AG20443 (cell line): ENCODE results near the gene TMEM129.
A peak's percentile ranks its signal among the peaks of the same experiment; 100 is the strongest.
"Not testable (repeated sequence)": the region's sequence is repeated elsewhere in the genome, so short reads cannot be mapped to it uniquely, and the experiment has no call there.

Source experiments
- DNase-seq: peaks from one replicate; pipeline ENCODE4 v3.0.0; 2012; ENCODE audit warnings: low spot score, mixed read lengths

The TMEM129 gene

DNA sequence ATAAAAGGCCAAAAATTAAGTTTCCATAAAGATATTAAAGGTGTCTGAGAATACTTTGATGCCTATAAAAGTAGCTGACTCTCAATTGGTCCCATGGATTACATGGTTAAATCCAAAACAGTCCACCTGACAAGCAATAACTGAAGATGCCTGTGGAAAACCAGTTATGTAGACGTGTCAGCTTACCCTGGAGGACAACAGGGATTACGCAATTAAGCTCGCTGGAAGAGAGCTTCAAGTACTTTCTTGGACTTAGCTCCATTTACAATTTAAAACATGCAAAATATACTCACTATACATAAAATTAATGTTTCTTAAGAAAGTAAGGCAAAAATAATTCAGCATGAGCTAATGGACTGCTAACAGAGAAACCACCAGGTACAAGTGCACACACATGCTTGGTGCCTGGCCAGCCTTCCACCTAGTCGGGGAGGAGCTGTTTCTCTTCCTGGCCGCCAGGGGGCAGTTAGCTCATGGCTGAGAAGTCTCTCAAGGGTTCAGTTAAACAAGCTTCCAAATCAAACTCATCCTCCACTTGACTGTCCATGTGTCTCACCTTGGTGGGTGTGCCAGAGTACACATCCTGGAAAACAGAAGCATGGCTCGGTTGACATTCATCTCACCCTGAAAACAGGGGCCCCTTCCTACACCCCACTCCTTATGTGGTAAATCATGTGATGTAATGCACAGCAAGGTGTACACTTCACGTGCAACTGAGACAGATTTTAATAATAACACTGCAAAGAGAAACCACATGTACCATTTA lies 27.8 kb downstream of the TMEM129 start:
- peak; percentile 79 for DNase-seq

DNA sequence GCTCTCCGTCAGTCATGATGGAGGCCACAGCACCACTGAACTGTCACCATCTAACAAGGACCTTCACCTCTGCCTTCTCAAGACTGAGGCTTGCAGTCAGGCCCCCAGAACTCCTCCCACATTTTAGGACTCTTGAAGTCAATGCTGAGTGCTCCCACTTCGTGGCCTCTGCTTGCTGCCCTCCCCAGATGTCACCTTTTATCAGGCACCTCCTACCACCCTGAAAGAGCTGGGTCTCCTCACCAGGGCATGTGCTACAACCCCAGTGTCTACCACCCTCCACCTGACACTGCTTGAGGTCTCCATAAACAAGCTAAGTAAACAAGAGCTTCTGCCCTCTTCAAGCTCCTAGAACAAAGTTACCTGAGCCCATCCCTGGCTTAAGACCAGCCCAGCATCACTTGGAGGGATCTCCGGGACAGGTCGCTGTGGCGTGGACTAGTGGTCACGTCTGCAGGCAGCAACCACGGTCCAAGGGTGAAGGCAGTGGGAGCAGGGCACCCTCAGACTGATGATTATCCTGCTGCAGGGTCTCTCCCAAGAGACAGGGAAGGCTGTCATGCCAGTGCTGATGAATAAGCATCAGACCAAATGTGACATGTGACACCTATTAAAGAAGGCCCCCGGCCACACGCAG lies 29.3 kb downstream of the TMEM129 start:
- no peak for DNase-seq

DNA sequence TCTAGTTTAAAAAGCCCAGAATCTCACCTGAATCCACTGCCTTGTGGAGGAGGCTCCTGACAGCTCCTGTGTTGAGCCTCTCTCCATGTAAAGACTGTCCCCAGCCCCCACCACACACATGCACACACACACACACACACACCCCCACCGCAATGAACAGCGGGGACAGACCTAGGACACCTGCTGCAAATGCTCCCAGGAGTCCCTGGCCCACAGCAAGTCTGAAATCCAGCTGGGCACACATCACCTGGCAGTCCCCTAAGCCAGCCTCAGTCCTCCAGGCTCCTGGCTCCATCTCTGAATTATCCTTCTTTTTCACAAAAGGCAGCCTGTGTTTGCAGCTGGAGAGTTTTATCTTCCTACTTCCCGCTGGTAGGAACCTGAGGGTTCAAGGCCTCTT lies 30.4 kb downstream of the TMEM129 start:
- DNase-seq, result no peak

DNA sequence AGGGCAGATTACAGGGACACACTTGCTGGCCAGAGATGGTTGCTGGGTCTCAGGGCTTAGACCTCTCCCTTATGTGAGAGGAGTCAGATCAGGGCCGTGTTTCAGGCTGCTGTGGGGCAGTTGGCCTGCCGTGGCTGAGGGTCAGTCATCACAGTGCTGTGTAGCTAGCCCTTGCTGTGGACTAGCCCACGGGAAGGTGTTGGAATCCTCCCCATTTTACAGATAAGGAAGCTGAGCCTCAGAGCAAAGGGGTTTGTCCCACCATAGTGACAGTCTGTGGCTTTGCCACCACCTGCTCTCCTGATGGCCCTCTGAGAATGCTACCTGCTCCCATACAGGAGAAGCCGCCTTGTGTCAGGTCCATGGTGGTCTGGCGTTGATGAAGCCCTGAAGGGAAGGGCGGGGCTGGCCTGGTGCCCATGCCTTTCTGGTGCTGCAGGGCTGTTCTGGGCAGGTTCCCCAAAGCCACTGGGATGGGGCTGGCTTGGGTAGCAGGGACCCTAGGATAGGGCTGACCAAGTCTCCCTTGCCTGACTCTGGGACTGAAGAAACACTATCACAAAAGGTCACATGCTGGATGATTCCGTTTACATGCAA lies 34.6 kb downstream of the TMEM129 start:
- no peak for DNase-seq

DNA sequence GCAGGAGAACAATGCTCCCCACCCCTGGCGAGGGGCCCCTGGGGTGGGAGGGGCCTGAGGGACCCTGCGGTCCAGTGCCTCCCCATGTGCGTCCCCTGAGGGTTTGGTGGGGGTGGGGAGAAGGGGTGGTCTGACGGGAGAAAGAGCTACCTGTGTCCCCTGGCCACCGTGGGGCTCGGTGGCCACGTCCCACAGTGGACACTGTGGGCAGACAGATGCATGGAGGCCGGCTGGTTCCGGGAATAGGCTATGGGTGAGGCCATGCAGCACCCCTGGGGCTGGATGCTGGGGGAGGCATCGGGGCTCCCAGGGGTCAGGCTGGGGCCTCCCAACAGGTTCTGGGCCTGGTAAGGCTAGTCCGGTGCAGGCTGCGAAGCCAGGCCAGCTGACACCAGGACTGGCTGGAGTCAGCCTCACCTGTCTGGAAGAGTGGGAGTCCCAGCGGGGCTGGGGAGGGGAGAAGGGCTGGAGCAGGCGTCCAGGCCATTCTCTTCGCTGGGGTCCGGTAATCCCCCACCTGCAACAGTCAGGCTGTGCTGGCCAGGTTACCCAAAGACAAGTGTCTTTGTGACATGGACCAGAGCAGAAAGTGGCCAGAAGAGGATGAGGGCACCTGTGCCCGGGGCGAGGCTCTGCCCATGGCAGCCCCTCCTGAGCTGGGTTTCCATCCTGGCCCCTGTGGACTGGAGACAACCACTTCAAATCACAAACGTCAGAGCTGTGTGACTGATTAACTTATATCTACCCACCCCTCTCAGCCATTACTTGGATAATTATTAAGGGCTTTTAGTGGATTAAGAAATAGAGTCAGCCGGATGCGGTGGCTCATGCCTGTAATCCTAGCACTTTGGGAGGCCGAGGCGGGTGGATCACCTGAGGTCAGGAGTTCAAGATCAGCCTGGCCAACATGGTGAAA lies 35.6 kb downstream of the TMEM129 start:
- no peak for DNase-seq

DNA sequence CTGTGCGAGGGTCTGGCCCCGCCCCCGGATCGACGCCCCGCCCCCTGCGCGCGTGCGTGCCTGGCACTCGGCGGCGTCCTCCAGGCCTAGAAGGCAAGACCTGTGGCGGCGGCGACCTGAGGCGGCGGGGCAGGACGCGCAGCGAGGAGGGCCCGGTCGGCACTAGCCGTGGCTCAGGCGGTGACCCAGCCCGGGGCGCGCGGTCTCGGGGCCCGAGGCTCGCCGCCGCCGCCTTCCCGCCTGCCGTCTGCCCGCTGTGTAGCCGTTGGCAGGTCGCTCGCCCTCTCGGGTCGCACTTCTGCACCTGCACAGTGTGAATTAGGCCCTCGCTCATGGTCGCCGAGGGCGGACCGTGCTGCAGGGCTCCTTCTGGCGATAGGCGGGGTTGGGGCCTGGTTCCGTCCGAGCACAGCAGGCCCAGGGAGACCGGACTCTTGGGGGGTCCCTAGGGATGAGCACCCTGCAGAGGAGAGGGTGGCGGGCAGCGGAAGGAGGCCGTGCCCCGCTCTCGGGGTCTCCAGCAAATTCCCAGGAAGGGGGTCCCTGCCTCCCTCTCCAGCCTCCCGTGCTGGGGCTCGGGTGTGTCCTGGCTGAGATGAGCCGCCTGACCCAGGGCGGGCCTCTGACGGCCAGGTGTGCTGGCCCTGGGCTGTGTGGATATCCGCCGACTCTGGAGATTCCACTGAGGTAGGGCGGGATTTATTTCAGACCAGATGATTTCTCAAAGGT lies 36.5 kb downstream of the TMEM129 start:
- no peak for DNase-seq

DNA sequence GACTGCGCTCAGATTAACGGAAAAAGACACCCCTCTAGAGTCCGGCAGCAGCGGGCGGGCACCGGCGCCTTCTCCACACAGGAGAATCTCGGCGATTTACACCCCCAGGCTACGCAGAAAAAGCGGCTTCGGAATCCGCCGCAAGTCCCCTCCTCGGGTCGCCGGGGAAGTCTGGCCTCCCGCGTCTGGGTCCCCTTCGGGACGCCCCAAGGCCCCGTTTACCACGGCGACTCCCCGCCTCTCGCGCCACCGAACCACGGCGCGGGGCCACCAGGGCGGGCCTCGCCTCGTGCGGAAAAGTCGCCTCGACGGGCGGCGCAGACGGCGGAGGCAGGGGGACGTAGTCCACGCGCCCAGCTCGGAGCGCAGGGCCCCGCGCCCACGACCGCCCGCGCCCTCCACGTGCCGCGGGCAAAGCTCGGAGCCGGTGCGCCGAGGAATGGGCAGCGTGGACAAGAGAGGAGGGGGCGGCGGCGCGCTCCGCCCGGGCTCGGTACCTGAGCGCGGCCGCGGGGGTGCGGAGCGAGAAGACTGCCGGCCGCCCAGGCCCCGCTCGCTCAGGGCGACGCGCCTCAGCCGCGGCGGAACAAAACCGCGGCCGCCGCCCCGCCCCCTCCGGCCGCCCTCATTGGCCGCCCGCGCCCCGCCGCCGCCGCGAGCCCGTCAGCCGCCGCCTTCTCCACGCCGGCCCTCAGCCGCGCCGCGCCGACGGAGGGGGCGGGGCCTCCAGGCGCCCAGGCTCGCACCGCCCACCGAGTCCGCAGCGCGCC lies 37.2 kb downstream of the TMEM129 start, which contains the start of gene FAM53A:
Gene FAM53A (minus strand): TSS at position 578 of the 770 bp plus-strand sequence. CDS start 15,572 bp downstream, outside the sequence.
- peak; percentile 99 for DNase-seq

DNA sequence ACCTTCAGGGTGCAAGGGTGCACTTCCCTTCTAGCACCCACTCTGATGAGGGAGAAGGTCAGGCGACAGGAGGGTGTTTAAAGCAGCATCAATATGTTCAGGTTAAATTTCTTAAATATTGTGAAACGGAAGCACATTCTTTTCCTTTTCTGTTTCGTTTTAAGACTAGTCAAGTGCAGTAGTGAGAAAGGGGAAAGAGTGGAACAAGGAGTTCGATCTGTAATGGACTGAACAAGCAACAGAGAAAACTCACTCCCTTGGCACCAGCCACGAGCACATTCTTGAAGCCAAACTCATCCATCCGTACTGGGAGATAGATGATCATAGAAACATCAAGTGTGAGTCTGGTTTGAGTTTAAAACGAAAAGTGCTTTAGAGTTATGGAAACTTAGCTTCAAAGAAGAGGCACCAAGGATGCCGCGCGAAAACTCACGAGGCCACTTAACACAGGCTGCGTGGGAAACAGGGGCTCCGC lies 37.8 kb downstream of the TMEM129 start:
- peak; percentile 66 for DNase-seq

DNA sequence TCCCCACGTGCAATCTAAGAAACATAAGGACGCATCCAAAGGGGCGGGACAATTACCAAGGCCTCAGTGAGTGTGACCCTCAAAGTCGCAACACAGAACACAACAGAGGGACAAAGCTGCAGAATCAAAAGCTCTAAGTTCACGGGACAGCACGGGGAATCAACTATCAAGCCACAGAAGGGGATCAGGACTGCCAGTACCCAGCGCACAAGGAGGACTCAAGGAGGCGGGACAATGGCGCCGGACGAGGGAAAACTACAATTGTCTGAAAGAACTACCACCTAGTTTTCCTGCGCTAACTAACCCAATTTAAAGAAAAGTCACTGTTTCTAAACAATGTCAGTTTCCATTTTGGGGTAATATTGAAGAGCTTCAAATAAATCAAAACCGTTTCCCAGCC lies 38.3 kb downstream of the TMEM129 start:
- no peak for DNase-seq

DNA sequence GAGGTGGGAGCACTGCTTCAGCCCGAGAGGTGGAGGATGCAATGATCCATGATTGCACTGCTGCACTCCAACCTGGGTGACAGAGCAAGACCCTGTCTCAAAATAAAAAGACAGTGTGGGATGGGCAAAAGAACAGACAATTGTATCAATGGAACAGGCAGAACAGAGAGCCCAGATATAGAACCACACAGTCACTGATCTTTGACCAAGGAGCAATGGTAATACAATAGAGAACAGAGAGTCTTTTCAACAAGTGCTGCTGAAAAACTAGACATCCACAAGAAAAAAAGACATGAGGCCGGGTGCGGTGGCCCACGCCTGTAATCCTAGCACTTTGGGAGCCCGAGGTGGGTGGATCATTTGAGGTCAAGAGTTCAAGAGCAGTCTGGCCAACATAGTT lies 42.9 kb downstream of the TMEM129 start:
- no peak for DNase-seq

DNA sequence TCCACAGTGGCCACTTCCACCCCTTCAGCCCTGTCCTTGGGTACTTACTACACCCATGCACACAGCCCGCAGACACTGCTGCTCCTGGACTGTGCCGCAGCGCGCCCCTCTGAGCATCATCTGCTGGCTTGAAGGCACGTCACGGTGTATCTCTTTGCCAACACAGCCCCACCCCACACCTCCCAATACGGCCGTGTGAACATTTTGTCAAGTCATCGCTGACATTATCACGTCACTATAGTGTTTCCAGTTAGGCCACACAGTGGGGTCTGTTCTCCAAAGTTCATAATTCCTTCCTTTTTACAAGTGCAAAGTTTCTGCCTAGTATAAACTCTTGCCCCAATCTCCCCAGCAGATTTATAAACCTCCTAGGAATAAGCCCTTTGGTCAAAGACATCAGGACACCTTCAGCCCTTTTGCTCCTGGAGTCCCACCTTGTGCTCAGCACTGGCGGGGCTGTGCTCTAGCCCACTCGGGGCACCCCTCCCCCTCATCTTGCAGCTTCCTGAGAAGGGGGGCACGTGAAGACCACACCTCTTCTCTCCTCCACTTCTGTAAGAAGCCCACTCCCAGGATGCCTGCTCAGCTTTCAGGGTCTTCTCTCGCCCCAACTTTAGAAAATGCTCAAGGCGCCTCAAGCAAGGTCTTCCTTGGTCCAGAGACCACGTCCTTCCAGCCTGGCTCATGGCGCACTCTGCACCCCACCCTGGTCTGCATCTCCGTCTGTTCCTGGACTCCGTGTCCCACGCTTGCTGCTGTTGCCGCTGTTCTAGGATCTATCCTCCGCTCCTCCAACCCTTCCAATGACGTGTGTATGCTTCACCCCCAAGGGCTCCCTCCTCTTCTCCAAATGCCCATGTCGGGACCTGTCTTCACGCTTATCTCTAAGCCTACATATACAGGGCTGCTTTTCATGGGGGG lies 44.3 kb downstream of the TMEM129 start:
- DNase-seq, result no peak

DNA sequence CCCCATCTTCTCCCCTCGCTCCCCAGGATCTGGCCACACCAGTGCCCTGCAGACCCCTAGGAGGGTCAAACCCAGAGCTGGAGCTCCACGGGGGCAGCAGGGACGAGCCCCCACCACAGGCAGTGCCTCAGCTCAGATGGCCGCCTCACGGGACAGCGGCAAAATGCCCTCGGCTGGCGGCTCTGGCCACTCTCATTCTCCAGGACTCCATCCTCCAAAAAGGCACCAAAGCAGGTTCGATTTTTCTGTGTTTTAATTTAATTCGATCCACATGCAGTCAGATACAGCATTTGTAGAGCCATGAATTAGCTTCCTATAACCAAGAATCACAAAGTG lies 45.4 kb downstream of the TMEM129 start:
- no peak for DNase-seq

DNA sequence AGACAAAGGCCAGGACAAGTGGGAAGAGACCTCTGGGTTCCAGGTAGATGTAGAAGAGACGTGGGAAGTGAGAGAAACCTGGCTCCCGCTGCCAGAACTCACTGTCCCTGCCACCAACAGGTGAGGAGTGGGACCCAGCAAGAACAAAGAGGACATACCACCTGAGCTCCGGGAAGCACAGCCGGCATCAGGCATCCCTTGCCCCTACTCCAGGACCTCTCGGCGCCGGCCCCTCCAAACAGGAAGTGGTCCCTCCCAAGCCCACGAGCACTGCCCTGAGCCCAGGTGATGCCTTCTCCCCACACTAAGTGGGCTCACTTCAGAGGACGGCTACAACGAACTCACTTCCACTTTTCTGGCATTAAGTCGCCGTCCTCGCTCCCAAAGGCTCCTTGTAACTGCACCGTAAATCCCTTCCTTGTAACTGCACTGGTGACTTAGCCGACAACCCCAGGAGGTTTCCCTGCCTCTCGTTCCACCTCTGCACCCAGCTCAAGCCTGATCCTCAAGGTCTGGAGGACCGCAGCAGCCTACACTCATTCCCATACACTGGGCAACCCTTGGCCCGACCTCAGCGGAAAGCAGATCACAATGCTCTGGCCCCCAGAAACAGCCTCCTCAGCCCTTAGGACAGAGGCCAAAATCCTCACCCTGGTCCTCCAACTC lies 45.9 kb downstream of the TMEM129 start:
- DNase-seq, result no peak

DNA sequence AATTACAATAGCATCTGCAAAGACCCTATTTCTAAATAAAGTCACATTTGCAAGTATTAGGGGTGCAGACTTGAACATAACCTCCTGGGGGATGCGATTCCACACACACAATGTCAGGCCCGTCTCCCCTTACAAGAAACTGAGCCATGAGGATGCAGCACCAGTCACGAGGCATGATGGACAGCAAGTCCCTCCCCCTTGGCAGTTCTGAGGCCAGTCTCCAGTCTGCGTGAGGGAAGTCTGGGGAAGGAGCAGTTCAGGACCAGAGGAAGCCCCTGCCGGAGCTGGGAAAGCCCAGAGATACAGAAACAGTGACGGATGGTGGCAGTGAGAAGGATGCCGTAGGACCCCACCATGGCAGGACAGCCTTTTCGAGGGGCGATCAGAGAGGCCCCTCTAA lies 46.4 kb downstream of the TMEM129 start:
- DNase-seq, result no peak

DNA sequence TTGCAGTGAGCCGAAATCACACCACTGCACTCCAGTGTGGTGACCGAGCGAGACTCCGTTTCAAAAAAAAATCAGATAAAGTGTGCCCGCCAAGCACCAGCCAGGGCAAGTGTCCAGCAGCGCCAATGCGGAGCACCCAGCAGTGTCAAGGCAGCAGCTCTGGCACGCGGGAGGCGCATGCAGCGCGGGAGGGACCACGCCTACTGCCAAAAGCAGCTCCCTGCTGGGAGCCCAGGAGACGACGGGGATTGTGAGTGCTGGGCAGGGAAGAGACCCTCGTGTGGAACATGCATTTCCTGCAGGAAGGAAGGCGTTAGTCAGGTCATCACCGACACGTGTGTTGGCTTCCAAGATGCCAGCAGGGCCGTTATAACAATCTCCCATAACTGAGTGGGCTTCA lies 47.5 kb downstream of the TMEM129 start:
- DNase-seq, result no peak

DNA sequence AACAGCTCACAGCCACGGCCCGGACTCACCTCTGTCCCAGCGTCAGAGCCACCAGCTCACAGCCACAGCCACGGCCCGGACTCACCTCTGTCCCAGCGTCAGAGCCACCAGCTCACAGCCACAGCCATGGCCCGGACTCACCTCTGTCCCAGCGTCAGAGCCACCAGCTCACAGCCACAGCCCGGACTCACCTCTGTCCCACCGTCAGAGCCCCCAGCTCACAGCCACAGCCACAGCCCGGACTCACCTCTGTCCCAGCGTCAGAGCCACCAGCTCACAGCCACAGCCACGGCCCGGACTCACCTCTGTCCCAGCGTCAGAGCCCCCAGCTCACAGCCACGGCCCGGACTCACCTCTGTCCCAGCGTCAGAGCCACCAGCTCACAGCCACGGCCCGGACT lies 50.1 kb downstream of the TMEM129 start:
- DNase-seq, result not testable (repeated sequence)

DNA sequence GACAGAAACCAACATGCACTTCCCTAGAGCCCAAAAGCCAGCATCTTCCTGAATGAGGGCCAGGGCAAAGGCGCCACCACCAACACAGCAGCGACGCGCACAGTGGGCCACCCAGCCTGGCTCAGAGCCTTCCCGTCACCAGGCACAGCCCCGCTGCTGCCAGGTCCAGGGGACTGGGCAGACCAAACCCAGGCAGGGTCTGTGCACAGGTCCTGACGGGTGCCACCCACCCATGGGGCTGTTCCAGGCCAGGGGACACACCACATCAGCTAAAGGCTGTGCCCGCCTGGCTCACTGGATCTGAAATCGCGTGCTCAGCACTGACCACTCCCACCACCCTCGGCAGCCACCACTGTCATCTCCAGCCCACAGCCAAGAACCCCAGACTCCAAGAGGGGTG lies 50.8 kb downstream of the TMEM129 start:
- DNase-seq, result no peak

DNA sequence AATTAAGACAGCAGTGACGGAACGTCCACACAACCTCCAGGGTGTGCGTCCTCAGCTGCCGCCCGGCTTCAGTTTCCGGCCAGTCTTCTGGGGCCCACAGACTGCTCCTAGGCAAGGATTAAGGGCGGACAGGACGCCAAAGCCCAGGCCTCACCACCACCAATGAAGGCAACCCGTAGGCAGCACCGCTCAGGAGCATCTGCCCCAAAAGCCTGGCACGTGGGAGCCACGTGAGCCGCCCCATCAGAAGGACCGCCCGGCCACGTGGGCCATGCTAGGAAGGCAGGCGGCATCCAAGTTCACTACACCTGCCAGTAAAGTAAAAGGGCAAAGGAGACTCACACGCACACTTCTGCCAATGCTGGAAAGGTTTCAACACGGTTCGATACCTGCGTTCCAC lies 51.3 kb downstream of the TMEM129 start:
- no peak for DNase-seq

DNA sequence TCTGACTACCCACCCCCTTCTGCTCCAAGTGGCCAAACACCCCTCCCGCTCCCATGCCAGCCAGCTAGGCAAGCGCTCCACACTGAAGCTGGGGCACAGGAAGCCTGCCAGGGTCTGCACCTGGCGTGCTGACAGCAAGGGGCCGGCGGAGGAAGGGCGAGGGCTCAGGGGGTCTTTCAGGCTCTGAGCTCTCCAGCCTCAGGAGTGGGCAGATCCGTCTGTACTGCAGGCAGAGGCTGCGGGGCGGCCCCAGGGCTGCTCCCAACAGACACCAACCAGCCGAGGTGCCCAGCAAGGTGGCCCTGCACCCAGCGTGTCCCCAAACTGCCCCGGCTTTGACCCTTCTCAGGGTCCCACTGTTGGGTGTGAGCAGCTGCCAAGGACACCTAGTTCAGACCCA lies 51.9 kb downstream of the TMEM129 start:
- DNase-seq, result no peak
